CD4-positive, alpha-beta T cell (primary cell): Measurements from ENCODE around the gene TF. TPM values are rescaled to one million over a fixed set of nuclear protein-coding genes. Genes with fewer than 3 reads are reported as not detected.

ENCODE experiments used
- ATAC-seq: fragments of 200-7000 bp; cut with Tn5 transposase; one replicate; pipeline ENCODE4 v1.10.0; 2022; ENCODE audit warnings: mild to moderate bottlenecking; ENCODE audit not compliant: poor library complexity
- CTCF ChIA-PET: fragments of 350-600 bp; sonication (Branson Sonifier 250); formaldehyde crosslinking; loops from one replicate; lab custom pipeline; 2021; ENCODE audit warnings: antibody characterized with exemption, inconsistent platforms; lab: Charles Lee
- POLR2A ChIA-PET: fragments of 350-600 bp; sonication (Branson Sonifier 250); formaldehyde crosslinking; loops from one replicate; lab custom pipeline; 2021; ENCODE audit warnings: antibody characterized with exemption, inconsistent platforms; lab: Charles Lee
- DNase-seq, 14 experiments: peaks; one replicate each; pipeline ENCODE4 v3.0.0-alpha.2; 2013 to 2020; ENCODE audit warnings: mixed read lengths in 2 of 14
- H3K27ac ChIP-seq, 2 donors: one replicate each; pipeline versions ENCODE4 v1.5.1 to v1.7.0; 2013; ENCODE audit warnings: low read length in 2 of 2, low read depth in 1 of 2, mild to moderate bottlenecking in 1 of 2
- H3K27me3 ChIP-seq, 2 experiments: 1 replicate in 1 of 2; 2 replicates in 1 of 2; pipeline versions ENCODE4 v1.6.1 to v1.7.0; 2013; ENCODE audit warnings: low read length in 2 of 2, control low read depth in 1 of 2, mild to moderate bottlenecking in 1 of 2, moderate library complexity in 1 of 2; ENCODE audit not compliant: insufficient read depth in 2 of 2, control insufficient read depth in 1 of 2
- H3K36me3 ChIP-seq: one replicate; pipeline ENCODE4 v1.6.1; 2013; ENCODE audit warnings: low read length, control low read depth; ENCODE audit not compliant: insufficient read depth
- H3K4me1 ChIP-seq: one replicate; pipeline ENCODE4 v1.6.1; 2013; ENCODE audit warnings: low read length, control low read depth; ENCODE audit not compliant: insufficient read depth
- H3K4me3 ChIP-seq: one replicate; pipeline ENCODE4 v1.5.1; 2013; ENCODE audit warnings: mild to moderate bottlenecking, low read length, moderate library complexity
- H3K9me3 ChIP-seq, 2 experiments: 1 replicate in 1 of 2; 2 replicates in 1 of 2; pipeline versions ENCODE4 v1.6.1 to v1.7.0; 2013; ENCODE audit warnings: low read length in 2 of 2, mild to moderate bottlenecking in 2 of 2, control low read depth in 1 of 2, moderate library complexity in 1 of 2; ENCODE audit not compliant: control insufficient read depth in 1 of 2, insufficient read depth in 1 of 2
- H3K27ac Mint-ChIP-seq: one replicate; pipeline ENCODE4 v1.8.0; 2020; ENCODE audit warnings: mixed read lengths
- H3K27me3 Mint-ChIP-seq: one replicate; pipeline ENCODE4 v1.8.0; 2021; ENCODE audit warnings: mixed read lengths
- H3K36me3 Mint-ChIP-seq: one replicate; pipeline ENCODE4 v1.8.0; 2021; ENCODE audit warnings: low read depth, mixed read lengths
- H3K4me1 Mint-ChIP-seq: one replicate; pipeline ENCODE4 v1.8.0; 2021; ENCODE audit warnings: low read depth, mixed read lengths
- H3K4me3 Mint-ChIP-seq: one replicate; pipeline ENCODE4 v1.8.0; 2020; ENCODE audit warnings: mild to moderate bottlenecking, mixed read lengths
- H3K9me3 Mint-ChIP-seq: one replicate; pipeline ENCODE4 v1.8.0; 2020; ENCODE audit warnings: mixed read lengths
- intact Hi-C, 2 experiments: fragments of 100-400 bp; cut with DNase I in 1 of 2; cut with micrococcal nuclease in 1 of 2; formaldehyde crosslinking; loops; one replicate each; pipeline versions ENCODE4 v1.15.1 to v1.9.0; 2023 to 2025; cut with DNase I, micrococcal nuclease
- total RNA-seq, 174 experiments: library from RNA in 2 of 174; stranded (reverse) in 2 of 174; gene quantifications; one replicate each; pipeline ENCODE4 v1.2.3 and lab custom pipeline; 2021 to 2026
- TF ChIP-seq, protein P1 (sequence below): fragments of 200-600 bp; IDR thresholded peaks from one replicate; pipeline ENCODE4 v1.8.0; 2022; ENCODE audit warnings: antibody characterized with exemption, mild to moderate bottlenecking

TF gene
- total RNA-seq, 2 experiments from 2014 or later = 0.30 to 0.34 TPM

DNA sequence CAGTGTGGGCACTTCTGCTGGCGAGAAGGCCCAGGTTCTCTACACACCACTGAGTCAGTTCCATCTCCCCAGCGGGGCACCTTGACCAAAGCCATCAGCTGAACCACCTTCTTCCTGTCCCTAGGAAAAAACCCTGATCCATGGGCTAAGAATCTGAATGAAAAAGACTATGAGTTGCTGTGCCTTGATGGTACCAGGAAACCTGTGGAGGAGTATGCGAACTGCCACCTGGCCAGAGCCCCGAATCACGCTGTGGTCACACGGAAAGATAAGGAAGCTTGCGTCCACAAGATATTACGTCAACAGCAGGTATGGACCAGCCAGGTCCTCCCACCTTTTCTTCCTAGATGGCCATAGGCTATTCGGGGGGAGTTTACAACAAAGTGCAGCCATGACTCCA, 29.1 kb downstream of the TF start:
- no peak overlapping the region for H3K4me3 Mint-ChIP-seq
- Histone ChIP-seq H3K4me1 (no peaks in the 10 kb centered on the region), H3K36me3 (no peaks in the 10 kb centered on the region), H3K9me3 (no peaks in the 10 kb centered on the region), H3K27ac (no peak overlapping the region), H3K4me3 (no peak overlapping the region), H3K27me3 (peaks cover 7 to 11% of the 10 kb centered on the region in 2 experiments)
- ATAC-seq (no peak), DNase-seq (no peak)
- POLR2A ChIA-PET = no interaction called here
- no peaks in the 10 kb centered on the region for H3K4me1 Mint-ChIP-seq
- no peaks in the 10 kb centered on the region for H3K9me3 Mint-ChIP-seq
- intact Hi-C loops = loop anchor here in 1 of 2 experiments (5.0 kb wide), 1 partner anchor 82 kb away; no protein-coding TSS in a partner anchor
- no peaks in the 10 kb centered on the region for H3K36me3 Mint-ChIP-seq
- TF ChIP-seq, protein P1, sequence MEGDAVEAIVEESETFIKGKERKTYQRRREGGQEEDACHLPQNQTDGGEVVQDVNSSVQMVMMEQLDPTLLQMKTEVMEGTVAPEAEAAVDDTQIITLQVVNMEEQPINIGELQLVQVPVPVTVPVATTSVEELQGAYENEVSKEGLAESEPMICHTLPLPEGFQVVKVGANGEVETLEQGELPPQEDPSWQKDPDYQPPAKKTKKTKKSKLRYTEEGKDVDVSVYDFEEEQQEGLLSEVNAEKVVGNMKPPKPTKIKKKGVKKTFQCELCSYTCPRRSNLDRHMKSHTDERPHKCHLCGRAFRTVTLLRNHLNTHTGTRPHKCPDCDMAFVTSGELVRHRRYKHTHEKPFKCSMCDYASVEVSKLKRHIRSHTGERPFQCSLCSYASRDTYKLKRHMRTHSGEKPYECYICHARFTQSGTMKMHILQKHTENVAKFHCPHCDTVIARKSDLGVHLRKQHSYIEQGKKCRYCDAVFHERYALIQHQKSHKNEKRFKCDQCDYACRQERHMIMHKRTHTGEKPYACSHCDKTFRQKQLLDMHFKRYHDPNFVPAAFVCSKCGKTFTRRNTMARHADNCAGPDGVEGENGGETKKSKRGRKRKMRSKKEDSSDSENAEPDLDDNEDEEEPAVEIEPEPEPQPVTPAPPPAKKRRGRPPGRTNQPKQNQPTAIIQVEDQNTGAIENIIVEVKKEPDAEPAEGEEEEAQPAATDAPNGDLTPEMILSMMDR = no peak
- H3K27me3 Mint-ChIP-seq = peaks cover 44% of the 10 kb centered on the region
- CTCF ChIA-PET = no interaction called here
- H3K27ac Mint-ChIP-seq = no peak overlapping the region

DNA sequence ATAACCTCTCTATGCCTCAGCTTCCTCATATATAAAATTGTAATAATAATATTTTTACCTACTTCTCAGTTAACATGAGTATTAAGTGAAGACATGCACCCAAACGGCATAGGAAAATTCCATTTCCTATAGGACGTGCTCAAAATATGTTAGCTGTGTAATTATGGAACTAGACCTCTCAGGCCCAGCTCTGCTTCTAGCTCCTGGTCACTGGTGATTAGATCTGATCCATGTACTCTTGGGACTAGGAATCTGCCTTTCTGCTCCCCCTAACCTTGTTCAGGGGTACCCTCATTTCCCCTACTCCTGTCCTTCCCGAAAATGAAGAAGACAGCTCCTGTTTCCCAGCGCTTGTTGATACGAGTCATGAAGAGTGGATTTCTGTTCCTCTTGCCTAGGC, 29.6 kb downstream of the TF start:
- ChIA-PET CTCF (no interaction called here), POLR2A (no interaction called here)
- DNase-seq = no peak
- H3K27me3 Mint-ChIP-seq = peaks cover 44% of the 10 kb centered on the region
- no peaks in the 10 kb centered on the region for H3K9me3 Mint-ChIP-seq
- ATAC-seq = no peak
- no peaks in the 10 kb centered on the region for H3K4me1 Mint-ChIP-seq
- H3K4me3 ChIP-seq = no peak overlapping the region
- H3K27me3 ChIP-seq = peaks cover 8 to 11% of the 10 kb centered on the region in 2 experiments
- H3K36me3 Mint-ChIP-seq = no peaks in the 10 kb centered on the region
- no peak overlapping the region for H3K4me3 Mint-ChIP-seq
- intact Hi-C loops = loop anchor here in 1 of 2 experiments (5.0 kb wide), 1 partner anchor 81 kb away; no protein-coding TSS in a partner anchor
- TF ChIP-seq, protein P1 = no peak
- no peaks in the 10 kb centered on the region for H3K4me1 ChIP-seq
- no peaks in the 10 kb centered on the region for H3K36me3 ChIP-seq
- H3K9me3 ChIP-seq = no peaks in the 10 kb centered on the region
- H3K27ac ChIP-seq = no peak overlapping the region
- H3K27ac Mint-ChIP-seq = no peak overlapping the region

DNA sequence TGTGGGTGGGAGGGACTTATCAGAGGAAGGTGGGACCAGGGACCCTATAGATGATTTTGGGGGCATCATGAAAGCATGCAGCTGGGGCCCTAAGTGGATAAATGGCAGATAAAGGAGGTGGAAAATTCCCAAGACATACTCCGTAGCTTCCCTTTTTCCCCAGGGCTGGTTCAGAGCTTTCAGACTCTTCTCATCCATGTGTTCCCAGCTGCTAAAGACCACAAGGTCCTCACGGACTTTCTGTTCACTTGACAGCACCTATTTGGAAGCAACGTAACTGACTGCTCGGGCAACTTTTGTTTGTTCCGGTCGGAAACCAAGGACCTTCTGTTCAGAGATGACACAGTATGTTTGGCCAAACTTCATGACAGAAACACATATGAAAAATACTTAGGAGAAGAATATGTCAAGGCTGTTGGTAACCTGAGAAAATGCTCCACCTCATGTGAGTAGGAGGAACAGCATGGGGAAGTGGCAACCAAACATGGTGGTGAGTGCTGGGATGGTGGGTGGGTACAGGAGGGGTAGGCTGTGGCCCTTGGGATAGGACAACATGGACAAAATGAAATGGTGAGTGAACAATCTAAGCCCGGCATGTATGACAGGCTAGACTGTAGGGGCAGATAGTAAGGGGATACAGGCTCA, 30.7 kb downstream of the TF start:
- Mint-ChIP-seq H3K36me3 (no peaks in the 10 kb centered on the region), H3K9me3 (no peaks in the 10 kb centered on the region), H3K4me1 (no peaks in the 10 kb centered on the region), H3K4me3 (no peak overlapping the region), H3K27me3 (peaks cover 46% of the 10 kb centered on the region), H3K27ac (no peak overlapping the region)
- no peak overlapping the region for H3K4me3 ChIP-seq
- ChIA-PET POLR2A (no interaction called here), CTCF (no interaction called here)
- H3K4me1 ChIP-seq = no peaks in the 10 kb centered on the region
- H3K9me3 ChIP-seq = no peaks in the 10 kb centered on the region
- ATAC-seq (no peak), DNase-seq (no peak)
- intact Hi-C loops = loop anchor here in 1 of 2 experiments (5.0 kb wide), 1 partner anchor 80 kb away; no protein-coding TSS in a partner anchor
- no peak overlapping the region for H3K27ac ChIP-seq
- TF ChIP-seq, protein P1 = no peak
- H3K36me3 ChIP-seq = no peaks in the 10 kb centered on the region
- peaks cover 11 to 13% of the 10 kb centered on the region in 2 experiments for H3K27me3 ChIP-seq
